ENCODE measurements around the gene ZNRD2.

The ZNRD2 gene

GRCh38 chr11:65619281-65619928, 49.1 kb downstream of the ZNRD2 start:
- no peaks in the 10 kb centered on the region for H3K27me3 ChIP-seq (ENCODE audit: low read length)
- H3K79me2 ChIP-seq (ENCODE audit: insufficient read depth, low read length): peaks cover 35% of the 10 kb centered on the region
- no peaks in the 10 kb centered on the region for H3K9me3 ChIP-seq (ENCODE audit: insufficient read depth, low read length)
- H3K9ac ChIP-seq (ENCODE audit: low read length): no peak overlapping the region
- no peak overlapping the region for H3K4me3 ChIP-seq (ENCODE audit: insufficient read depth, low read length, poor library complexity, severe bottlenecking)
- H4K20me1 ChIP-seq (ENCODE audit: low read depth, low read length): no peaks in the 10 kb centered on the region; the same call in 1 of the 2 replicates
- TF ChIP-seq EZH2phosphoT487 (conservative IDR thresholded peaks at IDR 0.05; ENCODE audit: low read length) (no peak), CTCF (IDR thresholded peaks at IDR 0.05; ENCODE audit: insufficient read depth, low read length, poor library complexity, severe bottlenecking) (no peak)
- H2AFZ ChIP-seq (ENCODE audit: low read depth, low read length, severe bottlenecking): no peak overlapping the region
- H3K36me3 ChIP-seq (ENCODE audit: low read length): no peaks in the 10 kb centered on the region
- no peaks in the 10 kb centered on the region for H3K9me2 ChIP-seq (replicated peaks; ENCODE audit: insufficient read depth, low read length)
- H3F3A ChIP-seq (ENCODE audit: insufficient read depth): no peaks in the 10 kb centered on the region
- no peak overlapping the region for H3K4me2 ChIP-seq (ENCODE audit: low read depth, low read length, poor library complexity, severe bottlenecking)
- H3K27ac ChIP-seq (ENCODE audit: low read depth, low read length): no peak overlapping the region

GRCh38 chr11:65620666-65621065, 50.4 kb downstream of the ZNRD2 start:
- Histone ChIP-seq H3K27ac (ENCODE audit: low read depth, low read length) (no peak overlapping the region), H2AFZ (ENCODE audit: low read depth, low read length, severe bottlenecking) (no peak overlapping the region), H3K36me3 (ENCODE audit: low read length) (no peaks in the 10 kb centered on the region), H3K9me2 (replicated peaks; ENCODE audit: insufficient read depth, low read length) (no peaks in the 10 kb centered on the region), H3F3A (ENCODE audit: insufficient read depth) (no peaks in the 10 kb centered on the region), H3K4me3 (ENCODE audit: insufficient read depth, low read length, poor library complexity, severe bottlenecking) (no peak overlapping the region), H3K9me3 (ENCODE audit: insufficient read depth, low read length) (no peaks in the 10 kb centered on the region), H3K4me2 (ENCODE audit: low read depth, low read length, poor library complexity, severe bottlenecking) (no peak overlapping the region), H3K27me3 (ENCODE audit: low read length) (no peaks in the 10 kb centered on the region), H3K79me2 (ENCODE audit: insufficient read depth, low read length) (peaks cover 31% of the 10 kb centered on the region), H4K20me1 (ENCODE audit: low read depth, low read length) (no peaks in the 10 kb centered on the region; the same call in 1 of the 2 replicates), H3K9ac (ENCODE audit: low read length) (no peak overlapping the region)
- TF ChIP-seq CTCF (IDR thresholded peaks at IDR 0.05; ENCODE audit: insufficient read depth, low read length, poor library complexity, severe bottlenecking) (no peak), EZH2phosphoT487 (conservative IDR thresholded peaks at IDR 0.05; ENCODE audit: low read length) (no peak)

- H3K4me3 ChIP-seq (ENCODE audit: insufficient read depth, low read length, poor library complexity, severe bottlenecking): no peak overlapping the region
- no peak overlapping the region for H3K27ac ChIP-seq (ENCODE audit: low read depth, low read length)
- no peaks in the 10 kb centered on the region for H3K9me2 ChIP-seq (replicated peaks; ENCODE audit: insufficient read depth, low read length)
- H4K20me1 ChIP-seq (ENCODE audit: low read depth, low read length): no peaks in the 10 kb centered on the region; the same call in 1 of the 2 replicates
- no peaks in the 10 kb centered on the region for H3K27me3 ChIP-seq (ENCODE audit: low read length)
- no peaks in the 10 kb centered on the region for H3K36me3 ChIP-seq (ENCODE audit: low read length)
- TF ChIP-seq CTCF (IDR thresholded peaks at IDR 0.05; ENCODE audit: insufficient read depth, low read length, poor library complexity, severe bottlenecking) (no peak), EZH2phosphoT487 (conservative IDR thresholded peaks at IDR 0.05; ENCODE audit: low read length) (no peak)
- no peak overlapping the region for H3K4me2 ChIP-seq (ENCODE audit: low read depth, low read length, poor library complexity, severe bottlenecking)
- no peaks in the 10 kb centered on the region for H3K9me3 ChIP-seq (ENCODE audit: insufficient read depth, low read length)
- H2AFZ ChIP-seq (ENCODE audit: low read depth, low read length, severe bottlenecking): no peak overlapping the region
- peaks cover 23% of the 10 kb centered on the region for H3K79me2 ChIP-seq (ENCODE audit: insufficient read depth, low read length)
- H3K9ac ChIP-seq (ENCODE audit: low read length): no peak overlapping the region
- no peaks in the 10 kb centered on the region for H3F3A ChIP-seq (ENCODE audit: insufficient read depth)
These were observed 51.2 kb downstream of the ZNRD2 start for GRCh38 chr11:65621460-65621859.
